HG02588 (cell line): ENCODE measurements around the gene CBX3.
"Not testable (repeated sequence)": the region's sequence is repeated elsewhere in the genome, so short reads cannot be mapped to it uniquely, and the experiment has no call there.

Experiments used
- ATAC-seq: cut with Tn5 transposase; IDR thresholded peaks from one replicate; pipeline ENCODE4 v1.9.1; 2021; ENCODE audit warnings: mild to moderate bottlenecking, moderate library complexity; ENCODE audit not compliant: unreplicated experiment

The CBX3 gene

GRCh38 chr7:26201247-26202018, at the start of gene CBX3:
Gene CBX3, plus strand, starts transcription at chr7:26201745. Its CDS starts 1,254 bp downstream, at chr7:26202999.
- ATAC-seq: peak; percentile 44

DNA sequence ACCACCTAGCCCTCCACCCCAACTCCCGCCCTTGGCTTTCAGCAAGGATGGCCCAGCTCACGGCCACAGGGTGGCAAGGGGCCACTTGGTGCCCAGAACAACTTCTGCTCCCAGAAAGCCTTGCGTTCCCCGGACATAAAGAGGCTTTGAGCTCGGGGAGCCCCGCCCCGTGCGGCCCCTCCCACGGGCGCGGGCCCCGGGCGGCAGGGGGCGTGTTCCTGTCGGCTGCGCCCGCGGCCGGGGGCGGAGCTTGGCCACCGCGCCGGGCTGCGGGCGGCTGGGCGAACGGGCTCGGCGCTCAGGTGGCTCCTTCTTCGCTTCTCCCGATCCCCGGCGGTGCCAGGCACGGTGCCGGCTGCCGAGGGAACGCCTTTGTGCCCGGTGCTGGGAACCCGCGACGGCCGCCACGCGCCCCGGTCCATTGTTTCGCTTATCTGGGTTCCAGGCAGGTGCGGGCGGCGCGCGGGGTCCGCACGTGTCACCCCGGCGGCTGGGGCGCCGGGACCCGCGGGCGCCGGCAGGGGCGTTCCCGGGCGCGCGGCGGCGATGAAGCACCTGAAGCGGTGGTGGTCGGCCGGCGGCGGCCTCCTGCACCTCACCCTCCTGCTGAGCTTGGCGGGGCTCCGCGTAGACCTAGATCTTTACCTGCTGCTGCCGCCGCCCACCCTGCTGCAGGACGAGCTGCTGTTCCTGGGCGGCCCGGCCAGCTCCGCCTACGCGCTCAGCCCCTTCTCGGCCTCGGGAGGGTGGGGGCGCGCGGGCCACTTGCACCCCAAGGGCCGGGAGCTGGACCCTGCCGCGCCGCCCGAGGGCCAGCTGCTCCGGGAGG, 49.4 kb upstream of the CBX3 start, which contains the start of gene NFE2L3:
NFE2L3 (plus strand) TSS at position 246 of the 829 bp plus-strand sequence; CDS start at position 547, 301 bp downstream.
- peak; percentile 66 for ATAC-seq

DNA sequence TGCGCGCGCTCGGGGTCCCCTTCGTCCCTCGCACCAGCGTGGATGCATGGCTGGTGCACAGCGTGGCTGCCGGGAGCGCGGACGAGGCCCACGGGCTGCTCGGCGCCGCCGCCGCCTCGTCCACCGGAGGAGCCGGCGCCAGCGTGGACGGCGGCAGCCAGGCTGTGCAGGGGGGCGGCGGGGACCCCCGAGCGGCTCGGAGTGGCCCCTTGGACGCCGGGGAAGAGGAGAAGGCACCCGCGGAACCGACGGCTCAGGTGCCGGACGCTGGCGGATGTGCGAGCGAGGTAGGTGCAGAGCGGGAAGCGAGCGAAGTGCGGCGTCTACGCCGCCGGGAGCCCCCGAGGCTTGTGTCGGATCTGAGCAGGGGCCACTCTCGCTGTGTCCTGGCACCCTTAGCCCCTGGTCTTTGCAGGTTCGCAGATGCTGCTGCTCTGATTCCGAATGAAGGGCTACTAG, 48.7 kb upstream of the CBX3 start:
- peak; percentile 13 for ATAC-seq

GRCh38 chr7:26153241-26153822, 48.2 kb upstream of the CBX3 start:
- no peak for ATAC-seq

- ATAC-seq: no peak
Observed at GRCh38 chr7:26153823-26154783, 47.4 kb upstream of the CBX3 start.

GRCh38 chr7:26155531-26156375, 45.8 kb upstream of the CBX3 start:
- ATAC-seq: no peak

- peak; percentile 28 for ATAC-seq
Observed at GRCh38 chr7:26156451-26157420, 44.8 kb upstream of the CBX3 start.

DNA sequence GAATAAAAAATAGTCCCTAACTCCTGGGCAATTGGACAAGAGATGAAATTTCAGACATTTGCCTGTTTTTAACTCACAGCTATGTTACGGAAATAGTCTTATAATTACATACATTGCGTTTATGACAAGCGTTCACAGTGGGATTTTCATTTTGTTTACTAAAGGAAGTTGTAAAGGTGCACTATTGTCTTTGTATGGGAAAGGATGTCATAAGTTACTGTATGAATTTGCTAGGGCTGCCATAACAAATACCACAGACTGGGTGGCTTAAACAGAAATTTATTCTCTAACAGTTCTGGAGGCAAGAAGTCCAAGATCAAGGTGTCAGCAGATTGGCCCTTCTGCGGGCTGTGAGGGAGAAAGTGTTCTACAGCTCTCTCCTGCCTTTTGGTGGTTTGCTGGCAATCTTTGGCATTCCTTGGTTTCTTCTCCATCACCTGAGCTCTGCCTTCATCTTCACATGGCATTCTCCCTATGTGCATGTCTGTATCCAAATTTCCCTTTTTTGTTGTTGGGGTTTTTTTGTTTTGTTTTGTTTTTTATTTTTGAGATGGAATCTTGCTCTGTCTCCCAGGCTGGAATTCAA, 43.9 kb upstream of the CBX3 start:
- ATAC-seq: no peak

DNA sequence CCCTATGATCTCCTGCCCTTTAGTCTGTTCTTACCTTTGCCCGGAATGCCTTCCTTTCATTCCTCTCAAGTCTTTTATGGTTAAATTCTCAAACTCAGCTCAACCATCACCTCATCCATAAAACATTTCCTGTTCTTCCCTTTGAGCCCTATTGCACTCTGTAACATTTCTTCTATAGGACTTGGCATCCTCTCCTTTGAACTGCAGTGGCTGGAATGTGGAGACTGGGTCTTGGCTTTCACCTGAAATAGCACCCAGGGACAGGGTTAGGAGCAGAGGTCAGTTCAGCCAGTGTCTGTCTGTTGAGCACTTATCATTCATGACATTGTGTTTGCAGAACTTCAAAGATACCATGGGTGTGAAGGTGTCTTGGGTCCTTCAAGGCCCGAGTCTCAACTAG, 42.3 kb upstream of the CBX3 start:
- ATAC-seq: no peak

DNA sequence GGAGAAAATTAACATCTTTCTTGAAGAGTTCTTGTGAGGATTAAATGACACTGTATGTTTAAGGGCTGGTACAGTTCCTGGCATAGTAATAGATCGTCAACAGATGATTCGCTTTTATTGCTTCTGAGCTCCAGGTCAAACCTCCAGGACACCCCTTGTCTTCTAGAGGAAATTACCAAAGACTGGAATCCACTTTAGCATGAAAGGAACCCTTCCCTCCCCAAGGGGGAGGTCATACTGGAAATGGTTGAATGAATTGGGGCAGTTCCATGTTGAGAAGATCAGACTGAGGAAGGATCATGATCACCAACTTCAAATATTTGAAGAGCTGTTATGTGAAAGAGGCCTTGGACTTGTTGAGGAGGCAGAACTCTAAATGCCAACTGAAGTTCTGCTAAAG, 40.6 kb upstream of the CBX3 start:
- no peak for ATAC-seq

- ATAC-seq: no peak
Observed at GRCh38 chr7:26162431-26162830, 39.1 kb upstream of the CBX3 start.

DNA sequence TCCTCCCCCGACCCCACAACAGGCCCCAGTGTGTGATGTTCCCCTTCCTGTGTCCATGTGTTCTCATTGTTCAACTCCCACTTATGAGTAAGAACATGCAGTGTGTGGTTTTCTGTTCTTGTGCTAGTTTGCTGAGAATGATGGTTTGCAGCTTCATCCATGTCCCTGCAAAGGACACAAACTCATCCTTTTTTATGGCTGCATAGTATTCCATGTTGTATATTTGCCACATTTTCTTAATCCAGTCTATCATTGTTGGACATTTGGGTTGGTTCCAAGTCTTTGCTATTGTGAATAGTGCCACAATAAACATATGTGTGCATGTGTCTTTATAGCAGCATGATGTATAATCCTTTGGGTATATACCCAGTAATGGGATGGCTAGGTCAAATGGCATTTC, 37.7 kb upstream of the CBX3 start:
- not testable (repeated sequence) for ATAC-seq

- ATAC-seq: no peak
Observed at GRCh38 chr7:26165950-26166683, 35.4 kb upstream of the CBX3 start.

- peak; percentile 36 for ATAC-seq
Observed at GRCh38 chr7:26166684-26167266, 34.8 kb upstream of the CBX3 start.

DNA sequence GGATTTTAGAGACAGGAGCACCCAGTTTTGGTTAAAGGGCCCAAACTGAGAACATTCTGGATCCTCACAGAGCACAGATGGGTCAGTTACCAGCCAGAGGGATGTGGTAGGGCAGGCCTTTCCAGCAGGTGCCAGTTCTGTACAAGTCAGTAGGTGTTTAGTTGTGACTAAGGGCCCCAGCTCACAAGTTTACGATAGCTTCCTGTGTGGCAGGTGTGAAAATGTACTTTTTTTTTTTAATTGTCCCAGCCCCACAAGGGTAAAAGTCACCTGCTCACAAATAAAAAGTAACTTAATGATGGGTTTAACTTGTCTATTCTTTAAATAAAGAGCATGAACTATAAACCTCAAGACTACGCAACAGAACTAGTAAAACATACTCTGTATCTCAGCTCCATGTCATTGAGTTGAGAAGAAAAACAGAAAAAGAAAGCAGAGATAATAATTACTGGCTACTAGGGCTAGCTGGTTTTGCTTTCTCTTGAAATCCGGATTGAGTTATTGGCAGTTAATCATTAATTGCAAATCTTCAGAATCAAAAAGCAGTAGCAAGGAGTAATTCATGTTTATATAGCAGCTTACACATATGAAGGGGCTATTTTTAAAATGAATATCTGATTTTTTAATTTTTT, 34.1 kb upstream of the CBX3 start:
- ATAC-seq: peak; percentile 79

DNA sequence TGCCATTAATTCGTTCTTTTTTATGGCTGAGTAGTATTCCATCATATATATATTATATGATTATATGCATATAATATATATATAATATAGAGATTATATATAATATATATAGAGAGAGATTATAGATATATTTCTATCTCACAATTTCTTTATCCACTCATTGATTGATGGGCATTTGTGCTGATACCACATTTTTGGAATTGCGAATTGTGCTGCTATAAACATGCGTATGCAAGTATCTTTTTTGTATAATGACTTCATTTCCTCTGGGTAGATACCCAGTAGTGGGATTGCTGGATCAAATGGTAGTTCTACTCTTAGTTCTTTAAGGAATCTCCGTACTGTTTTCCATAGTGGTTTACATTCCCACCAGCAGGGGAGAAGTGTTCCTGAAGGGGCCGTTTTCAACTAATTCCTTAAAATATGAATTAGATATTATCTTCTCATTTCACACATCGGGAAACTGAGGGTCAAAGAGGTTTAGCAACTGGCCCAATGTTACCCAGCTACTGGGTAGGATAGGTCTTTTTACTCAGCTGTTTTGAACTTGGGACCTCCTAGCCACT, 33.0 kb upstream of the CBX3 start:
- no peak for ATAC-seq
